Astrocyte (in vitro differentiated cells and primary cell): ENCODE data around the gene MRGPRE.

Experiments used
- EZH2 ChIP-seq: IDR thresholded peaks from 2 replicates; pipeline ENCODE4 v1.6.1; 2012; ENCODE audit warnings: mild to moderate bottlenecking, low read length, inconsistent platforms; ENCODE audit not compliant: insufficient read depth
- TF ChIP-seq, protein P1 (sequence below): IDR thresholded peaks from 2 replicates; pipeline ENCODE4 v1.5.1; 2011; ENCODE audit warnings: low read depth, mild to moderate bottlenecking, inconsistent platforms, low read length, moderate library complexity; ENCODE audit not compliant: insufficient read depth

DNA sequence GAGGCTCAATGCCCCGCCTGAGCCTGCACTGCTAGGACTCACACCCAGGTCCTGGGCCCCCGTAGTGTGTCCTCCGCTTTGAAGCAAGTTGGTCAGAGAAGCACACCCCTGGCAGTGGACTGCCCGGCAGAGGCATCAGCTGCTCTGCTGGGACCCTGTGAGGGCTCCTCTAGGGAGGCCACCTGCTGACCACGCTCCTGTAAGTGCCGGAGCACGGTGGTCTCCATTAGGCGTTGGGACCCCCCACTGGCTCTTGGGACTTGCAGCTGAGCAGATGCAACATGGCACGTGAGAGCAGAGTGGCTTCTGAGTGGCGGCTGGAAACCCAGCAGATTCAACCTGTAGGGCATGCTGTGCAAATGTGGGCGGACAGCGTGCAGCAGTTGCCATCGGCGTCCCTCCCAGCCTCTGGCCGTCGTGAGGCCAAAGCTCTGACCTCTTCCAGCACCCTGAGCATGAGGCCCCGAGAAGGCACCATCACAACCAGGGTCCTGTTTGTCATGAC is 30.5 kb downstream of the MRGPRE start:
- TF ChIP-seq, protein P1, sequence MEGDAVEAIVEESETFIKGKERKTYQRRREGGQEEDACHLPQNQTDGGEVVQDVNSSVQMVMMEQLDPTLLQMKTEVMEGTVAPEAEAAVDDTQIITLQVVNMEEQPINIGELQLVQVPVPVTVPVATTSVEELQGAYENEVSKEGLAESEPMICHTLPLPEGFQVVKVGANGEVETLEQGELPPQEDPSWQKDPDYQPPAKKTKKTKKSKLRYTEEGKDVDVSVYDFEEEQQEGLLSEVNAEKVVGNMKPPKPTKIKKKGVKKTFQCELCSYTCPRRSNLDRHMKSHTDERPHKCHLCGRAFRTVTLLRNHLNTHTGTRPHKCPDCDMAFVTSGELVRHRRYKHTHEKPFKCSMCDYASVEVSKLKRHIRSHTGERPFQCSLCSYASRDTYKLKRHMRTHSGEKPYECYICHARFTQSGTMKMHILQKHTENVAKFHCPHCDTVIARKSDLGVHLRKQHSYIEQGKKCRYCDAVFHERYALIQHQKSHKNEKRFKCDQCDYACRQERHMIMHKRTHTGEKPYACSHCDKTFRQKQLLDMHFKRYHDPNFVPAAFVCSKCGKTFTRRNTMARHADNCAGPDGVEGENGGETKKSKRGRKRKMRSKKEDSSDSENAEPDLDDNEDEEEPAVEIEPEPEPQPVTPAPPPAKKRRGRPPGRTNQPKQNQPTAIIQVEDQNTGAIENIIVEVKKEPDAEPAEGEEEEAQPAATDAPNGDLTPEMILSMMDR, result no peak
- TF ChIP-seq EZH2, result no peak
